Activated B cell treated with CpG ODN at 0.5 μM for 24 hours (primary cell): ENCODE measurements around the gene PTPRE. TPM values are rescaled to one million over a fixed set of nuclear protein-coding genes. Genes with fewer than 3 reads are reported as not detected.

Source experiments
- ATAC-seq: fragments of 200-7000 bp; cut with Tn5 transposase; one replicate; pipeline ENCODE4 v1.10.0; 2021; ENCODE audit warnings: low read depth, mild to moderate bottlenecking, moderate library complexity
- CTCF ChIA-PET: fragments of 350-600 bp; sonication (Branson Sonifier 250); formaldehyde crosslinking; loops from one replicate; lab custom pipeline; 2021; ENCODE audit warnings: antibody characterized with exemption; lab: Charles Lee
- POLR2A ChIA-PET: fragments of 350-600 bp; sonication (Branson Sonifier 250); formaldehyde crosslinking; loops from one replicate; lab custom pipeline; 2021; ENCODE audit warnings: antibody characterized with exemption; lab: Charles Lee
- DNase-seq: peaks from one replicate; pipeline ENCODE4 v3.0.0; 2022
- H3K27ac Mint-ChIP-seq: one replicate; pipeline ENCODE4 v1.8.0; 2020; ENCODE audit warnings: mixed read lengths
- H3K27me3 Mint-ChIP-seq: one replicate; pipeline ENCODE4 v1.8.0; 2021; ENCODE audit warnings: mixed read lengths
- H3K36me3 Mint-ChIP-seq: one replicate; pipeline ENCODE4 v1.8.0; 2021; ENCODE audit warnings: low read depth, mixed read lengths
- H3K4me1 Mint-ChIP-seq: one replicate; pipeline ENCODE4 v1.8.0; 2021; ENCODE audit warnings: mixed read lengths
- H3K4me3 Mint-ChIP-seq: one replicate; pipeline ENCODE4 v1.8.0; 2020; ENCODE audit warnings: mild to moderate bottlenecking, mixed read lengths
- H3K9me3 Mint-ChIP-seq: one replicate; pipeline ENCODE4 v1.8.0; 2020; ENCODE audit warnings: mixed read lengths
- intact Hi-C: fragments of 100-400 bp; cut with micrococcal nuclease; formaldehyde crosslinking; loops from one replicate; pipeline ENCODE4 v1.15.1; 2024
- total RNA-seq: library from RNA; stranded (reverse); gene quantifications from 2 replicates; pipeline ENCODE4 v1.2.3, GENCODE V29; 2022
- TF ChIP-seq, protein P1 (sequence below): fragments of 200-600 bp; IDR thresholded peaks from one replicate; pipeline ENCODE4 v1.8.0; 2022; ENCODE audit warnings: antibody characterized with exemption, mild to moderate bottlenecking

The PTPRE gene
- total RNA-seq, 1 donor from 2014 or later = 36.8 TPM

DNA sequence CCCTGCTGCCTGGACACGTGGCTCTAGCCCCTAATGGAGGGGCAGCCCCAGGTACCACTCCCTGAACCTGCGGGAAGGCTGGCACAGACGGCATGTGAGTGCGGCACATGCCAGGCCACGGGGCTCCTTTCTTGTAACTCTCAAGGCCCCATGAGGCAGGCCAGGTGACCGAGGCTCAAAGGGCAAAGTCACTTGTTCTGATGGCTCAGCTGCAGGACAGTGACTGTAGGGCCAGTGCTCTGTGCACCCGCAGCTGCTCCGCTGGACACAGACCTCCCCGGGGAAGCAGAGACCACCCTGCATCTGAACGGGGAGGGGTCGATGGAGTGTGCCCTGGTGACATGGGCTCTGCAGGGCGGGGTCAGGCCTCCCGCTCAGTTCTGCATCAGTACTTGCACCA, 55.3 kb downstream of the PTPRE start:
- Mint-ChIP-seq H3K4me1 (no peaks in the 10 kb centered on the region), H3K27ac (no peak overlapping the region), H3K27me3 (peaks cover 10% of the 10 kb centered on the region), H3K9me3 (no peaks in the 10 kb centered on the region), H3K4me3 (no peak overlapping the region), H3K36me3 (no peaks in the 10 kb centered on the region)
- ATAC-seq (no peak), DNase-seq (no peak)
- ChIA-PET POLR2A (no interaction called here), CTCF (no interaction called here)
- intact Hi-C loops = no loop called here
- TF ChIP-seq, protein P1, sequence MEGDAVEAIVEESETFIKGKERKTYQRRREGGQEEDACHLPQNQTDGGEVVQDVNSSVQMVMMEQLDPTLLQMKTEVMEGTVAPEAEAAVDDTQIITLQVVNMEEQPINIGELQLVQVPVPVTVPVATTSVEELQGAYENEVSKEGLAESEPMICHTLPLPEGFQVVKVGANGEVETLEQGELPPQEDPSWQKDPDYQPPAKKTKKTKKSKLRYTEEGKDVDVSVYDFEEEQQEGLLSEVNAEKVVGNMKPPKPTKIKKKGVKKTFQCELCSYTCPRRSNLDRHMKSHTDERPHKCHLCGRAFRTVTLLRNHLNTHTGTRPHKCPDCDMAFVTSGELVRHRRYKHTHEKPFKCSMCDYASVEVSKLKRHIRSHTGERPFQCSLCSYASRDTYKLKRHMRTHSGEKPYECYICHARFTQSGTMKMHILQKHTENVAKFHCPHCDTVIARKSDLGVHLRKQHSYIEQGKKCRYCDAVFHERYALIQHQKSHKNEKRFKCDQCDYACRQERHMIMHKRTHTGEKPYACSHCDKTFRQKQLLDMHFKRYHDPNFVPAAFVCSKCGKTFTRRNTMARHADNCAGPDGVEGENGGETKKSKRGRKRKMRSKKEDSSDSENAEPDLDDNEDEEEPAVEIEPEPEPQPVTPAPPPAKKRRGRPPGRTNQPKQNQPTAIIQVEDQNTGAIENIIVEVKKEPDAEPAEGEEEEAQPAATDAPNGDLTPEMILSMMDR = no peak

DNA sequence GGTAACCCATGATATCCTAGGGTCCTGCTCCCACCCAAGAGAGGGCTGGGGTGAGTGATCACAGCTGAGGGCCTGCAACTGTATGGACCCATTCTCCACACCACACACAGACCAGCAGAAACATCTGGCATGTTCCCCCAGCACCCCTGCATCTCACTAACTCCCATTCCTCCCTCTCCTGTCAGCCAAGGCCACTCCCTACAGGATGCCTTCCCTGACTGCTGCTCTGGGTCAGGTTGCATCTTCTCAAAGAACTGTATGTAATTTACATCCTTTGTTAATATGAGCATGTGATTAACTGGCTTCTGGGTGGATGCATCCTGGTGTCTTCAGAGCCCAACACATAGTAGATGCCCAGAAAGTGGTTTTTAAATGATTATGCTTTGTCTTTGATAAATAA, 56.2 kb downstream of the PTPRE start:
- H3K27ac Mint-ChIP-seq = no peak overlapping the region
- H3K27me3 Mint-ChIP-seq = peaks cover 10% of the 10 kb centered on the region
- no peaks in the 10 kb centered on the region for H3K4me1 Mint-ChIP-seq
- TF ChIP-seq, protein P1 = no peak
- no peaks in the 10 kb centered on the region for H3K36me3 Mint-ChIP-seq
- POLR2A ChIA-PET = no interaction called here
- no peak overlapping the region for H3K4me3 Mint-ChIP-seq
- DNase-seq = no peak
- CTCF ChIA-PET = no interaction called here
- no peak for ATAC-seq
- intact Hi-C loops = no loop called here
- H3K9me3 Mint-ChIP-seq = no peaks in the 10 kb centered on the region

- no peak overlapping the region for H3K4me3 Mint-ChIP-seq
- no peak for DNase-seq
- peaks cover 5% of the 10 kb centered on the region for H3K27me3 Mint-ChIP-seq
- ChIA-PET CTCF (no interaction called here), POLR2A (no interaction called here)
- H3K4me1 Mint-ChIP-seq = no peaks in the 10 kb centered on the region
- H3K36me3 Mint-ChIP-seq = no peaks in the 10 kb centered on the region
- TF ChIP-seq, protein P1 = no peak
- H3K9me3 Mint-ChIP-seq = no peaks in the 10 kb centered on the region
- intact Hi-C loops = no loop called here
- no peak for ATAC-seq
- no peak overlapping the region for H3K27ac Mint-ChIP-seq
Measured at GRCh38 chr10:127964621-127965020, 57.7 kb downstream of the PTPRE start.

- no peaks in the 10 kb centered on the region for H3K36me3 Mint-ChIP-seq
Measured at GRCh38 chr10:127966875-127967274, 60.0 kb downstream of the PTPRE start.

GRCh38 chr10:127968027-127968441, 61.1 kb downstream of the PTPRE start:
- TF ChIP-seq, protein P1 = no peak
- DNase-seq (no peak), ATAC-seq (no peak)
- Mint-ChIP-seq H3K9me3 (no peaks in the 10 kb centered on the region), H3K4me3 (no peak overlapping the region), H3K36me3 (no peaks in the 10 kb centered on the region), H3K27me3 (peaks cover 9% of the 10 kb centered on the region), H3K27ac (no peak overlapping the region), H3K4me1 (no peaks in the 10 kb centered on the region)
- ChIA-PET CTCF (no interaction called here), POLR2A (no interaction called here)
- intact Hi-C loops = no loop called here

More at GRCh38 chr10:127966875-127967274, 60.0 kb downstream of the PTPRE start:
- Mint-ChIP-seq H3K27me3 (peaks cover 6% of the 10 kb centered on the region), H3K4me1 (no peaks in the 10 kb centered on the region), H3K27ac (no peak overlapping the region), H3K4me3 (no peak overlapping the region), H3K9me3 (no peaks in the 10 kb centered on the region)
- ATAC-seq (no peak), DNase-seq (no peak)
- TF ChIP-seq, protein P1 = no peak
- ChIA-PET POLR2A (no interaction called here), CTCF (no interaction called here)
- intact Hi-C loops = no loop called here
